ENCODE data around the gene SLC9A6.

SLC9A6 gene

DNA sequence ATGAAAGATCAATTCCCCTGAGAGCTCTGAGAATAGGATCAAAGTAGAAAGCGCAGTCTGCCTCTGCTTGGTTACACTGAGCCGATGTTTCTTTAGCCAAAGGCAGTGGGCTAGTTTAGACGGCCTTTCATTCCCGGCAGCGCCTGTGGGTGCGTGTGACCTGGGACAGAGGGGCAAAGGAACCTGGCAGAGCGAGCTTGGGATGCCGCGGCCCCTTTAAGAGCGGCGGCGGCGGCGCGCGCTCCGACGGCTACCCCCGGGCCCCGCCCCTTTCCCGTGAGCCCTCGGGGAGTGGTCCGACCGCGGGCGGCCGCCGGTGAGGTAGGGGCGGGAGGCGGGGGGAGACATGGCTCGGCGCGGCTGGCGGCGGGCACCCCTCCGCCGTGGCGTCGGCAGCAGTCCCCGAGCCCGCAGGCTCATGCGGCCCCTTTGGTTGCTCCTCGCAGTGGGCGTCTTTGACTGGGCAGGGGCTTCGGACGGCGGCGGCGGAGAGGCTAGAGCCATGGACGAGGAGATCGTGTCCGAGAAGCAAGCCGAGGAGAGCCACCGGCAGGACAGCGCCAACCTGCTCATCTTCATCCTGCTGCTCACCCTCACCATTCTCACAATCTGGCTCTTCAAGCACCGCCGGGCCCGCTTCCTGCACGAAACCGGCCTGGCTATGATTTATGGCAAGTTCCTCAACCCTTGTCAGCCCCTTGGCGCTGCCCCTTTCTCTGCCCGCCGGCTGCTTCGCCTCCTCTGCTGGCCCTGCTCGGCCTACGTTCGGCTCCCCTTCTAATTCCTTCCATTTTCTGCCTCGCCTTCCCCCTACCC, at the start of gene SLC9A6:
SLC9A6 (plus strand) TSS at position 279 of the 816 bp plus-strand sequence; CDS start at position 503, 224 bp downstream.
- Histone ChIP-seq H3K27me3 (ENCODE audit: control insufficient read depth, insufficient read depth, low read length) (no peaks in the 10 kb centered on the region), H3K27ac (ENCODE audit: low read depth, low read length) (peak within 1 kb of the TSS; percentile 36; the same call in 1 of the 2 replicates), H3K9me3 (ENCODE audit: control insufficient read depth, insufficient read depth, low read depth, low read length) (no peaks in the 10 kb centered on the region)

DNA sequence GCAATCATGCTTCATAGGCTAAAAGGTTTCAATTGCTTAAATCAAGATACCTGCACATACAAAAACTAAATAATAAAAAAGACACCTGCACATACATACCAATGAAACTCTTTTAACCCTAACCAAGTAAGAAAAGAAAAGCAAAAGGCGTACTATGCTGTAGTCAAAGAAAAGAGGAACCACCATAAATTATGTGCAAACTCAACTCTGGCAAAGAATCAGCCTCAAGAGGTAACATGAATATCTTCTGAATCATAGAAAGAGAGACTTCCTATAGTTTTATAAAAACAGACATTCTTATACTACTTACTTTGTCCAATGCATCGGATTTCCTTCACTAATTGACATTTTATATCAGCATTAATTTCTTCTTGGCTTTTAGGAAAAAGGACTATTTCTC, 40.7 kb upstream of the SLC9A6 start:
- Histone ChIP-seq H3K27ac (ENCODE audit: low read depth, low read length) (no peak overlapping the region), H3K4me3 (ENCODE audit: low read depth, low read length) (no peak overlapping the region), H3K27me3 (ENCODE audit: control insufficient read depth, insufficient read depth, low read length) (no peaks in the 10 kb centered on the region; the same call in 1 of the 2 replicates), H3K4me1 (ENCODE audit: control insufficient read depth, insufficient read depth, low read length) (no peaks in the 10 kb centered on the region), H3K9me3 (ENCODE audit: control insufficient read depth, insufficient read depth, low read depth, low read length) (peaks cover 18% of the 10 kb centered on the region), H3K36me3 (ENCODE audit: control insufficient read depth, insufficient read depth, low read length) (no peaks in the 10 kb centered on the region), H3K9ac (ENCODE audit: low read length) (no peak overlapping the region)

More for the DNA sequence above, at the start of gene SLC9A6:
- H3K36me3 ChIP-seq (ENCODE audit: control insufficient read depth, insufficient read depth, low read length) = no peaks in the 10 kb centered on the region
- H3K4me3 ChIP-seq (ENCODE audit: low read depth, low read length) = peak within 1 kb of the TSS; percentile 98
- H3K4me1 ChIP-seq (ENCODE audit: control insufficient read depth, insufficient read depth, low read length) = peaks cover 16% of the 10 kb centered on the region
- H3K9ac ChIP-seq (ENCODE audit: low read length) = peak within 1 kb of the TSS; percentile 91

DNA sequence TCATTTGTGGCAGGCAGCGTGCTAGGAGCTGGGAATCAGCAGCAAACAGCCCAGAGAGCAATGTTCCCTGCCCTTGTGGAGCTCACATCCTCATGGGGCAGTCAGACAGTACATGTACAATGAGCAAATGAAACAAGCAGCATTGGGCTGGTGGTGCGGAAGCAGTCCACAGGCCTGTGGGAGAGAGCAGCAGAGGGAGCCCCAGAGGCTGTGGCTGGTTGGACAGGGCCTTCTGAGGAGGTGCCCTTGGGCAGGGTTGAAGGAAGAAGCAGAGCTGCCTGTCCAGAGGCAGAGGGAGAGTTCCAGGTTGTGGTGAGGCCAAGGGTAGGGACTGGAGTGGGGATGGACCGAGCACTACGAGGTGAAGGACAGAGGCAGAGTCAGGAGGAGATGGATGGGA, 33.9 kb upstream of the SLC9A6 start:
- Histone ChIP-seq H3K9ac (ENCODE audit: low read length) (no peak overlapping the region), H3K4me3 (ENCODE audit: low read depth, low read length) (no peak overlapping the region), H3K27ac (ENCODE audit: low read depth, low read length) (no peak overlapping the region), H3K27me3 (ENCODE audit: control insufficient read depth, insufficient read depth, low read length) (no peaks in the 10 kb centered on the region; the same call in 1 of the 2 replicates), H3K9me3 (ENCODE audit: control insufficient read depth, insufficient read depth, low read depth, low read length) (no peaks in the 10 kb centered on the region), H3K36me3 (ENCODE audit: control insufficient read depth, insufficient read depth, low read length) (no peaks in the 10 kb centered on the region), H3K4me1 (ENCODE audit: control insufficient read depth, insufficient read depth, low read length) (no peaks in the 10 kb centered on the region)

- H3K4me1 ChIP-seq (ENCODE audit: control insufficient read depth, insufficient read depth, low read length) = peaks cover 11% of the 10 kb centered on the region
- H3K36me3 ChIP-seq (ENCODE audit: control insufficient read depth, insufficient read depth, low read length) = peaks cover 6% of the 10 kb centered on the region
- H3K4me3 ChIP-seq (ENCODE audit: low read depth, low read length) = peak overlapping the region; percentile 93
- peak overlapping the region; percentile 92 for H3K9ac ChIP-seq (ENCODE audit: low read length)
- H3K27me3 ChIP-seq (ENCODE audit: control insufficient read depth, insufficient read depth, low read length) = peaks cover 4% of the 10 kb centered on the region; the same call in 1 of the 2 replicates
- no peaks in the 10 kb centered on the region for H3K9me3 ChIP-seq (ENCODE audit: control insufficient read depth, insufficient read depth, low read depth, low read length)
- H3K27ac ChIP-seq (ENCODE audit: low read depth, low read length) = peak overlapping the region; percentile 54
Measured at GRCh38 chrX:135973025-135973547, 12.1 kb upstream of the SLC9A6 start.

DNA sequence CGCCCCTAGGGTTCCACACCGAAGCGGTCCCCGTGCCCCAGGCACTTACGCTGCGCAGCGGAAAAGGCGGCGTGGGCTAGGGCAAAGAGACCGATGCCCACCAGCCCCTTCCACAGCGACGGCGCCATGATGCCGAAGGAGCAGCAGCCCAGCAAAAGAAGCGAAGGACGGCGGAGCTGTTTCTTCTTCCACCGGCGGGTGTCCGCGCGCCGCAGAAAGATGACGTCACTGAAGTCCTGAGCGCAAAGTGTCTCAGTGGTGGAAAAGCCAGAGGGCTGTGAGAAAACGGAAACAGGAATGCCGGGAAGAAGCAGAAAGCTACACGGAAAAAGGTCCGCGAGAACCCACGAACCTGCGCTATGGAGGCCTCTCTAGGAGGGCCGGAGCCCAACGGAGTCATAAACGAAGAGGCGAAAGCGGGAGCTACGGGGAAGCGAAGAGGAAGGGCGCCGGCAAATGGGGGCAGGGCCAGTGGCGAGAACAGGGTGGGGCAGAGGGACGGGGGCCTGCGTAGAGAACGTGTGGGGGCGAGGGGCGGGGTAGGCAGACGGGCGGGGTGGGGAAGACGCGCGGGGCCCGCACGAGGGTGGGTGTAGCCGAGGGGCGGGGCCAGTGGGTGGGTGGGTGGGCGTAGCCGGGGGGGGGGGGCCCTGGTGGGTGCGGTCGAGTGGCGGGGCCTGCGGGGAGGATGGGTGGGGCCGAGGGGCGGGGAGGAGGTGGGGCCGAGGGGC, 11.5 kb upstream of the SLC9A6 start, which contains the start of gene MMGT1:
MMGT1 (minus strand) TSS at position 441 of the 731 bp plus-strand sequence; CDS start at position 128, 313 bp downstream.
- Histone ChIP-seq H3K27ac (ENCODE audit: low read depth, low read length) (peak within 1 kb of the TSS; percentile 54), H3K4me3 (ENCODE audit: low read depth, low read length) (peak within 1 kb of the TSS; percentile 93), H3K27me3 (ENCODE audit: control insufficient read depth, insufficient read depth, low read length) (peaks cover 4% of the 10 kb centered on the region; the same call in 1 of the 2 replicates), H3K9ac (ENCODE audit: low read length) (peak within 1 kb of the TSS; percentile 92), H3K9me3 (ENCODE audit: control insufficient read depth, insufficient read depth, low read depth, low read length) (no peaks in the 10 kb centered on the region), H3K36me3 (ENCODE audit: control insufficient read depth, insufficient read depth, low read length) (peaks cover 1% of the 10 kb centered on the region; the same call in 1 of the 2 replicates), H3K4me1 (ENCODE audit: control insufficient read depth, insufficient read depth, low read length) (peaks cover 11% of the 10 kb centered on the region)

GRCh38 chrX:135974279-135974856, 10.9 kb upstream of the SLC9A6 start:
- no peak overlapping the region for H3K27ac ChIP-seq (ENCODE audit: low read depth, low read length)
- no peak overlapping the region for H3K9ac ChIP-seq (ENCODE audit: low read length)
- no peaks in the 10 kb centered on the region for H3K36me3 ChIP-seq (ENCODE audit: control insufficient read depth, insufficient read depth, low read length)
- H3K27me3 ChIP-seq (ENCODE audit: control insufficient read depth, insufficient read depth, low read length) = peaks cover 4% of the 10 kb centered on the region; the same call in 1 of the 2 replicates
- H3K9me3 ChIP-seq (ENCODE audit: control insufficient read depth, insufficient read depth, low read depth, low read length) = no peaks in the 10 kb centered on the region
- H3K4me1 ChIP-seq (ENCODE audit: control insufficient read depth, insufficient read depth, low read length) = peaks cover 11% of the 10 kb centered on the region
- H3K4me3 ChIP-seq (ENCODE audit: low read depth, low read length) = peak overlapping the region; percentile 74

DNA sequence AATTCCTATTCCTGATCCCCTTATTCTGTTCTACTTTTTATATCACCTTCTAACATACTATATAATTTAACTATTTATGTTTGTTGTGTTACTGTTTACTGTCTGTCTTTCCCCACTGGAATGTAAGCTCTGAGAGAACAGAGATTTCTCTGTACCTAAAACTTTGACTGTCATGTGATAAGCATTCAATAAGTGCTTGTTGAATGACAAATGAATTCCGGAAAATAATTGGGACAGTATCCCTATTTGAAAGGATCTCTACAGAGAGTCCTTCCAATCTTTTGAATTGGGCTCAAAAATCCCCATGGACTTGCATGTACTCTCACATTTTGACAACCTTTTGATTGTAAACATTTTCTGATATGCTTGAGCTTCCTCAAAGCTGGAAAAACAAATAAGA, 9.8 kb upstream of the SLC9A6 start:
- H3K4me3 ChIP-seq (ENCODE audit: low read depth, low read length) = no peak overlapping the region
- no peaks in the 10 kb centered on the region for H3K9me3 ChIP-seq (ENCODE audit: control insufficient read depth, insufficient read depth, low read depth, low read length)
- H3K27me3 ChIP-seq (ENCODE audit: control insufficient read depth, insufficient read depth, low read length) = peaks cover 4% of the 10 kb centered on the region; the same call in 1 of the 2 replicates
- H3K4me1 ChIP-seq (ENCODE audit: control insufficient read depth, insufficient read depth, low read length) = peaks cover 11% of the 10 kb centered on the region
- H3K9ac ChIP-seq (ENCODE audit: low read length) = no peak overlapping the region
- H3K36me3 ChIP-seq (ENCODE audit: control insufficient read depth, insufficient read depth, low read length) = no peaks in the 10 kb centered on the region
- H3K27ac ChIP-seq (ENCODE audit: low read depth, low read length) = no peak overlapping the region

GRCh38 chrX:135977611-135978010, 7.6 kb upstream of the SLC9A6 start:
- Histone ChIP-seq H3K4me1 (ENCODE audit: control insufficient read depth, insufficient read depth, low read length) (peaks cover 7% of the 10 kb centered on the region), H3K4me3 (ENCODE audit: low read depth, low read length) (no peak overlapping the region), H3K9ac (ENCODE audit: low read length) (no peak overlapping the region), H3K27ac (ENCODE audit: low read depth, low read length) (no peak overlapping the region), H3K27me3 (ENCODE audit: control insufficient read depth, insufficient read depth, low read length) (peaks cover 4% of the 10 kb centered on the region; the same call in 1 of the 2 replicates), H3K9me3 (ENCODE audit: control insufficient read depth, insufficient read depth, low read depth, low read length) (no peaks in the 10 kb centered on the region), H3K36me3 (ENCODE audit: control insufficient read depth, insufficient read depth, low read length) (no peaks in the 10 kb centered on the region)

- H3K27me3 ChIP-seq (ENCODE audit: control insufficient read depth, insufficient read depth, low read length) = peaks cover 4% of the 10 kb centered on the region; the same call in 1 of the 2 replicates
- no peaks in the 10 kb centered on the region for H3K9me3 ChIP-seq (ENCODE audit: control insufficient read depth, insufficient read depth, low read depth, low read length)
- H3K27ac ChIP-seq (ENCODE audit: low read depth, low read length) = no peak overlapping the region
- H3K36me3 ChIP-seq (ENCODE audit: control insufficient read depth, insufficient read depth, low read length) = no peaks in the 10 kb centered on the region
- no peak overlapping the region for H3K9ac ChIP-seq (ENCODE audit: low read length)
- peaks cover 12% of the 10 kb centered on the region for H3K4me1 ChIP-seq (ENCODE audit: control insufficient read depth, insufficient read depth, low read length)
- H3K4me3 ChIP-seq (ENCODE audit: low read depth, low read length) = no peak overlapping the region
Measured at GRCh38 chrX:135981010-135981409, 4.2 kb upstream of the SLC9A6 start.

- Histone ChIP-seq H3K9ac (ENCODE audit: low read length) (no peak overlapping the region), H3K27me3 (ENCODE audit: control insufficient read depth, insufficient read depth, low read length) (peaks cover 4% of the 10 kb centered on the region; the same call in 1 of the 2 replicates), H3K4me3 (ENCODE audit: low read depth, low read length) (no peak overlapping the region), H3K36me3 (ENCODE audit: control insufficient read depth, insufficient read depth, low read length) (no peaks in the 10 kb centered on the region), H3K9me3 (ENCODE audit: control insufficient read depth, insufficient read depth, low read depth, low read length) (no peaks in the 10 kb centered on the region), H3K4me1 (ENCODE audit: control insufficient read depth, insufficient read depth, low read length) (peaks cover 13% of the 10 kb centered on the region), H3K27ac (ENCODE audit: low read depth, low read length) (no peak overlapping the region)
Measured at GRCh38 chrX:135981668-135982067, 3.6 kb upstream of the SLC9A6 start.

All from HUES6 (cell line).